CD4-positive, alpha-beta memory T cell (primary cell): Measurements from ENCODE around the gene WDR59. TPM values are rescaled to one million over a fixed set of nuclear protein-coding genes. Genes with fewer than 3 reads are reported as not detected.

ENCODE experiments used
- CTCF ChIA-PET: fragments of 350-600 bp; sonication (Branson Sonifier 250); formaldehyde crosslinking; loops from one replicate; lab custom pipeline; 2021; ENCODE audit warnings: inconsistent platforms; ENCODE audit not compliant: partially characterized antibody; lab: Charles Lee
- POLR2A ChIA-PET: fragments of 350-600 bp; sonication (Branson Sonifier 250); formaldehyde crosslinking; loops from one replicate; lab custom pipeline; 2021; ENCODE audit not compliant: partially characterized antibody; lab: Charles Lee
- DNase-seq, 5 donors: peaks; one replicate each; pipeline versions ENCODE4 v3.0.0 to v3.0.0-alpha.2; 2020 to 2022; ENCODE audit warnings: mixed read lengths in 1 of 5
- H3K27ac ChIP-seq: one replicate; pipeline ENCODE4 v1.7.0; 2013; ENCODE audit warnings: low read depth, low read length
- H3K27me3 ChIP-seq: 2 replicates; pipeline ENCODE4 v1.7.0; 2013; ENCODE audit warnings: mild to moderate bottlenecking, low read length, moderate library complexity; ENCODE audit not compliant: insufficient read depth
- H3K36me3 ChIP-seq: 2 replicates; pipeline ENCODE4 v1.7.0; 2013; ENCODE audit warnings: mild to moderate bottlenecking, low read length, moderate library complexity; ENCODE audit not compliant: insufficient read depth
- H3K4me1 ChIP-seq: 2 replicates; pipeline ENCODE4 v1.7.0; 2013; ENCODE audit warnings: mild to moderate bottlenecking, low read length, moderate library complexity; ENCODE audit not compliant: insufficient read depth
- H3K4me3 ChIP-seq, 2 donors: one replicate each; pipeline ENCODE4 v1.7.0; 2013; ENCODE audit warnings: low read length in 2 of 2, mild to moderate bottlenecking in 1 of 2
- H3K9me3 ChIP-seq, 2 donors: one replicate each; pipeline ENCODE4 v1.7.0; 2013; ENCODE audit warnings: low read length in 2 of 2, control low read depth in 1 of 2; ENCODE audit not compliant: control insufficient read depth in 1 of 2
- H3K27ac Mint-ChIP-seq, 7 donors: one replicate each; pipeline ENCODE4 v1.8.0; 2020 to 2021; ENCODE audit warnings: mixed read lengths in 7 of 7, mild to moderate bottlenecking in 6 of 7, inconsistent platforms in 3 of 7, moderate library complexity in 3 of 7
- H3K27me3 Mint-ChIP-seq, 2 donors: one replicate each; pipeline ENCODE4 v1.8.0; 2020 to 2021; ENCODE audit warnings: mixed read lengths in 2 of 2
- H3K36me3 Mint-ChIP-seq, 2 donors: one replicate each; pipeline ENCODE4 v1.8.0; 2020 to 2021; ENCODE audit warnings: mixed read lengths in 2 of 2, inconsistent platforms in 1 of 2, mild to moderate bottlenecking in 1 of 2
- H3K4me1 Mint-ChIP-seq, 4 donors: one replicate each; pipeline ENCODE4 v1.8.0; 2020 to 2021; ENCODE audit warnings: mixed read lengths in 4 of 4, mild to moderate bottlenecking in 1 of 4
- H3K4me3 Mint-ChIP-seq, 8 donors: one replicate each; pipeline ENCODE4 v1.8.0; 2020 to 2021; ENCODE audit warnings: mixed read lengths in 8 of 8, mild to moderate bottlenecking in 7 of 8, moderate library complexity in 6 of 8, inconsistent platforms in 3 of 8
- H3K9me3 Mint-ChIP-seq, 8 donors: one replicate each; pipeline ENCODE4 v1.8.0; 2020 to 2021; ENCODE audit warnings: mixed read lengths in 8 of 8, mild to moderate bottlenecking in 5 of 8, inconsistent platforms in 3 of 8, moderate library complexity in 1 of 8
- intact Hi-C: fragments of 100-400 bp; cut with micrococcal nuclease; formaldehyde crosslinking; loops from one replicate; pipeline ENCODE4 v1.15.1; 2023
- polyA plus RNA-seq, 2 donors: library from polyadenylated mRNA; unstranded; fragments of 300-500 nt; fragmentation: Illumina TruSeq; gene quantifications; one replicate each; pipeline ENCODE4 v1.2.3, GENCODE V29; 2021
- total RNA-seq, 2 experiments: library from RNA; stranded (reverse); gene quantifications; one replicate each; pipeline ENCODE4 v1.2.3, GENCODE V29; 2021

The WDR59 gene
- total and polyA plus RNA-seq, 4 experiments from 2014 or later, result 11.0 to 127 (median 68.2) TPM

GRCh38 chr16:74902161-74902560 lies 82.8 kb downstream of the WDR59 start:
- no peak overlapping the region for H3K4me3 ChIP-seq
- no peaks in the 10 kb centered on the region for H3K27me3 ChIP-seq
- H3K4me1 Mint-ChIP-seq, result peaks cover 0 to 2% (median 0%) of the 10 kb centered on the region in 4 donors
- ChIA-PET POLR2A (no interaction called here), CTCF (no interaction called here)
- H3K36me3 Mint-ChIP-seq, result peaks cover 69 to 73% of the 10 kb centered on the region in 2 donors
- no peaks in the 10 kb centered on the region for H3K4me1 ChIP-seq
- peaks cover 22% of the 10 kb centered on the region for H3K36me3 ChIP-seq
- H3K4me3 Mint-ChIP-seq, result no peak overlapping the region
- no peaks in the 10 kb centered on the region for H3K27me3 Mint-ChIP-seq
- no peaks in the 10 kb centered on the region for H3K9me3 ChIP-seq
- intact Hi-C loops, result no loop called here
- H3K9me3 Mint-ChIP-seq, result peaks cover 0 to 2% (median 0%) of the 10 kb centered on the region in 8 donors
- peak overlapping the region in 1 of 7 donors; percentile 31 for H3K27ac Mint-ChIP-seq
- H3K27ac ChIP-seq, result no peak overlapping the region
- DNase-seq, result no peak

GRCh38 chr16:74901606-74902005 lies 83.3 kb downstream of the WDR59 start:
- Mint-ChIP-seq H3K36me3 (peaks cover 69 to 72% of the 10 kb centered on the region in 2 donors), H3K4me3 (no peak overlapping the region), H3K27ac (no peak overlapping the region), H3K4me1 (peaks cover 0 to 2% (median 0%) of the 10 kb centered on the region in 4 donors), H3K27me3 (no peaks in the 10 kb centered on the region), H3K9me3 (no peaks in the 10 kb centered on the region)
- POLR2A ChIA-PET, result no interaction called here
- Histone ChIP-seq H3K4me3 (no peak overlapping the region), H3K4me1 (no peaks in the 10 kb centered on the region), H3K27ac (no peak overlapping the region), H3K36me3 (peaks cover 21% of the 10 kb centered on the region), H3K27me3 (no peaks in the 10 kb centered on the region), H3K9me3 (no peaks in the 10 kb centered on the region)
- CTCF ChIA-PET, result interaction anchor here (1.5 kb wide), 1 partner anchor 209 kb away, joined by 3 read pairs; no protein-coding TSS in a partner anchor
- intact Hi-C loops, result no loop called here
- DNase-seq, result no peak

GRCh38 chr16:74899816-74900215 lies 85.1 kb downstream of the WDR59 start:
- Histone ChIP-seq H3K27me3 (no peaks in the 10 kb centered on the region), H3K36me3 (peaks cover 21% of the 10 kb centered on the region), H3K27ac (no peak overlapping the region), H3K4me3 (no peak overlapping the region), H3K9me3 (no peaks in the 10 kb centered on the region), H3K4me1 (no peaks in the 10 kb centered on the region)
- peak overlapping the region in 2 of 7 donors; percentile 55 to 68 for H3K27ac Mint-ChIP-seq
- no peaks in the 10 kb centered on the region for H3K4me1 Mint-ChIP-seq
- intact Hi-C loops, result no loop called here
- ChIA-PET POLR2A (no interaction called here), CTCF (interaction anchor here (0.6 kb wide), 1 partner anchor 49 kb away, joined by 8 read pairs; no protein-coding TSS in a partner anchor)
- peaks cover 69 to 73% of the 10 kb centered on the region in 2 donors for H3K36me3 Mint-ChIP-seq
- H3K4me3 Mint-ChIP-seq, result no peak overlapping the region
- no peak for DNase-seq
- H3K9me3 Mint-ChIP-seq, result no peaks in the 10 kb centered on the region
- H3K27me3 Mint-ChIP-seq, result no peaks in the 10 kb centered on the region

GRCh38 chr16:74898659-74899058 lies 86.3 kb downstream of the WDR59 start:
- H3K9me3 Mint-ChIP-seq, result no peaks in the 10 kb centered on the region

GRCh38 chr16:74896389-74897370 lies 88.2 kb downstream of the WDR59 start:
- no peak overlapping the region for H3K4me3 Mint-ChIP-seq
- intact Hi-C loops, result no loop called here
- H3K27ac Mint-ChIP-seq, result peak overlapping the region in 5 of 7 donors; percentile 13 to 64 (median 31)
- POLR2A ChIA-PET, result no interaction called here
- no peaks in the 10 kb centered on the region for H3K9me3 ChIP-seq
- CTCF ChIA-PET, result interaction anchor here (3.2 kb wide), 1 partner anchor 34 kb away, joined by 13 read pairs; no protein-coding TSS in a partner anchor
- H3K27ac ChIP-seq, result no peak overlapping the region
- peaks cover 34% of the 10 kb centered on the region for H3K36me3 ChIP-seq
- no peaks in the 10 kb centered on the region for H3K9me3 Mint-ChIP-seq
- no peaks in the 10 kb centered on the region for H3K27me3 ChIP-seq
- no peaks in the 10 kb centered on the region for H3K4me1 ChIP-seq
- H3K36me3 Mint-ChIP-seq, result peaks cover 75 to 77% of the 10 kb centered on the region in 2 donors
- H3K4me3 ChIP-seq, result no peak overlapping the region
- H3K4me1 Mint-ChIP-seq, result peaks cover 0 to 5% (median 0%) of the 10 kb centered on the region in 4 donors
- no peaks in the 10 kb centered on the region for H3K27me3 Mint-ChIP-seq
- no peak for DNase-seq

More at GRCh38 chr16:74898659-74899058, 86.3 kb downstream of the WDR59 start:
- no peaks in the 10 kb centered on the region for H3K9me3 ChIP-seq
- H3K27ac ChIP-seq, result no peak overlapping the region
- Mint-ChIP-seq H3K27ac (peak overlapping the region in 1 of 7 donors; percentile 25), H3K36me3 (peaks cover 70 to 75% of the 10 kb centered on the region in 2 donors), H3K4me1 (no peaks in the 10 kb centered on the region), H3K27me3 (no peaks in the 10 kb centered on the region), H3K4me3 (no peak overlapping the region)
- CTCF ChIA-PET, result no interaction called here
- H3K4me3 ChIP-seq, result no peak overlapping the region
- DNase-seq, result no peak
- H3K4me1 ChIP-seq, result no peaks in the 10 kb centered on the region
- POLR2A ChIA-PET, result no interaction called here
- no peaks in the 10 kb centered on the region for H3K27me3 ChIP-seq
- intact Hi-C loops, result no loop called here
- H3K36me3 ChIP-seq, result peaks cover 24% of the 10 kb centered on the region

- H3K4me3 ChIP-seq, result no peak overlapping the region
- no peaks in the 10 kb centered on the region for H3K27me3 ChIP-seq
- ChIA-PET CTCF (interaction anchor here (1.4 kb wide), 1 partner anchor 31 kb away, joined by 7 read pairs; no protein-coding TSS in a partner anchor), POLR2A (no interaction called here)
- H3K27ac Mint-ChIP-seq, result peak overlapping the region in 4 of 7 donors; percentile 13 to 75 (median 36)
- no peak overlapping the region for H3K4me3 Mint-ChIP-seq
- H3K4me1 ChIP-seq, result peaks cover 5% of the 10 kb centered on the region
- intact Hi-C loops, result no loop called here
- peaks cover 5 to 24% (median 14%) of the 10 kb centered on the region in 4 donors for H3K4me1 Mint-ChIP-seq
- H3K36me3 Mint-ChIP-seq, result peaks cover 76 to 84% of the 10 kb centered on the region in 2 donors
- no peaks in the 10 kb centered on the region for H3K9me3 ChIP-seq
- no peak overlapping the region for H3K27ac ChIP-seq
- no peak for DNase-seq
- H3K36me3 ChIP-seq, result peaks cover 26% of the 10 kb centered on the region
- H3K9me3 Mint-ChIP-seq, result peaks cover 0 to 5% (median 0%) of the 10 kb centered on the region in 8 donors
- H3K27me3 Mint-ChIP-seq, result no peaks in the 10 kb centered on the region
These were observed 91.4 kb downstream of the WDR59 start for GRCh38 chr16:74893541-74893940.
